Activated gamma-delta T cell treated with Interleukin-2 at 50 U/mL for 16 hours (primary cell): ENCODE measurements around the gene MCF2L.
"Not testable (repeated sequence)": the region's sequence is repeated elsewhere in the genome, so short reads cannot be mapped to it uniquely, and the experiment has no call there.

ENCODE experiments used
- DNase-seq: peaks from one replicate; pipeline ENCODE4 v3.0.0-alpha.2; 2020

The MCF2L gene

DNA sequence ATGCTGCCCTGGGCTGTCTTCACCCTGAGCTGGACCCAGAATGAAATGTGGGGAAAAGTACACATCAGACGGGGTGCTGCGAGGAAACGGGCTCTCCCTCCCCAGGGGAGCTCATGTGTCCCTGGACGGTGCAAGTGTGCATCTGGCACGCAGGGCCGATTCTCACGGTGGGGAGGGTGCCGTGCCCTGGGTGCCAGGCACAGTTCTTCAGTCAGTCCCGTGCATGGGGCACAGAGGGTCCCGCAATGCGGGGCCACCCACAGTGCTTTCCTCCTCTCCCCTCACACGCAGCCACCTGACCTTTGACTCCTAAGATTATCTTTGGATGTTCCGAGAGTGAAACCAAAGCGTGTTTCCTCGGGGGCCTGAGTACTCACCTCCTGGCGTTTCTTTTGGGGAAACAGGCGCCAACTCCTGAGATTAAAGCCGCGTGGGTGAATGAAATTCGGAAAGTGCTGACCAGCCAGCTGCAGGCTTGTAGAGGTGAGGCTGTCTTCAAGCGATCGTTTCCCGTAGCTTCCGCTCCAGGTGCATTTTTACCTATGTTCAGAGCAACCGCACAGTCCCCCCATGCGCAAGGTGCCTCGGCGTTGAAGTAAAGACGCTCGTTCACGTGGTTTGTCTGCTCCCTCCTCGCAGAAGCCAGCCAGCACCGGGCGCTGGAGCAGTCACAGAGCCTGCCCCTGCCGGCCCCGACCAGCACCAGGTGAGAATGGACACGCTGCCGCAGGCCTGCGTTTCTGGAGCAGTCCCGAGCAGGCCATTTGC lies 119.1 kb downstream of the MCF2L start:
- no peak for DNase-seq

DNA sequence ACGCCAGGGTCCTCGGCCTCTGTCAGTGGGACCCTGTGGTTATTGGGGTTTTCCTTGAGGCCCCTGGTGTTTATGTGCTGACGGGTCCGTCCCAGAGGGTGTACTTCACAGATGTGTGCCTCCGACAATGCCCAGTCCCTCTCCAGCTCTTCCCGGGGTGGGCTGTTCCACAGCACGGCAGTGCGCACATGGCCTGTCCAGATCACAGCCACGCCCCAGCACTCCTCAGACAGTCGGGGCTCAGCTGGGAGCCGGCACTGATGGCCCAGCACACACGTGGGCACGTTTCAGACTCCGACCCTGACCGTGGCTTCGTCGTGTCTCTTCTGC lies 119.6 kb downstream of the MCF2L start:
- no peak for DNase-seq

DNA sequence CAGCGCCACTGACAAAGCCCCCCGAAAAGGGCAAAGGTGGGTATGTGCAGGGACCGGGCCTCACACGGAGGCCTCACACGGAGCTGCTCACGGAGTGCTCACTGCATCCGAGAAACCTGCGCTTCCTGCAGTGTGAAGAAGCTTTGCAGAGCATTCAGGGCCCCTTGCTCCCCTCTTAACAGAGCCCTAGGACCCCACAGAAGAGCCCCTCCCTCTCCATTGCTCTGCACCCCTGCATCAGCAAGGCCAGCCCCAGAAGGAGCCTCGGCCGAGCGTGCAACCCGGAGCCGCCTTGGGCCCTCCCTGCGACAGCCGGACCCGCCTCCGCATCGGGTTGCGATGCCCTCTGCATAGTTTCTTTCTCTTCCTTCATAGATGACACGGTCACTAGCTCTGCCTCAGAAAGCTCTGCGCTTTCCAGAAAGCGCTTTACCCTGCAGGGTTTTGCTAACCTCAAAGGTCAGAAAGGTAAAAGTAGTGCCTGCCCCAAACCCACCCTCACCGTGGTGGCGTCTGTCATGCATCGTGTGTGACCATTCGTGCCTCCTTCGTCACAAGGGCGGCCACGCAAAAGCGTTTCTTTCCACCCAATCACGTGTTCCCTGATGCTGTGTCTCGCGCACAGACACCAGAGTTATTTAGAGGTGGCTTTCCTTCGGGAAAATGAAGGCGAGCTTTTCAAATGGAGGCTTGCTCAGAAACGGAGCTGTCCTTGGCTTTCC lies 120.8 kb downstream of the MCF2L start:
- DNase-seq: no peak

DNA sequence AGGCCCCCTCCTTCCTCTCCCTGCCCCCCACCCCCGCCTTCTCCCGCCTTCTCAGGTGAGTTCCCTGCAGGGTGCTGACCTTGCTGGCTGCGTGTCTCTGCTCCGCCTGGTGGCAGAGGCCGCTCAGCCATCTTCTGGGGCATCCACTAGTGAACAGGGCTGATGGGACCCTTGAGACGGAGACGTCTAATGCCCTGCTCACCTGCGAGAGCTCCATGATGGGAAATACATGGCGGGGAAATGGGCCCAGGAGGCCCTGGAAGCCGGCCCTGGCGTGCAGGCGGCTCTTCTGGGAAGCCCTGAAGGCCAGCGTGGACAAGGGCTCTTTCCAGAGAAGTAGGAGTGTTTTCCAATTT lies 121.4 kb downstream of the MCF2L start:
- DNase-seq: no peak

DNA sequence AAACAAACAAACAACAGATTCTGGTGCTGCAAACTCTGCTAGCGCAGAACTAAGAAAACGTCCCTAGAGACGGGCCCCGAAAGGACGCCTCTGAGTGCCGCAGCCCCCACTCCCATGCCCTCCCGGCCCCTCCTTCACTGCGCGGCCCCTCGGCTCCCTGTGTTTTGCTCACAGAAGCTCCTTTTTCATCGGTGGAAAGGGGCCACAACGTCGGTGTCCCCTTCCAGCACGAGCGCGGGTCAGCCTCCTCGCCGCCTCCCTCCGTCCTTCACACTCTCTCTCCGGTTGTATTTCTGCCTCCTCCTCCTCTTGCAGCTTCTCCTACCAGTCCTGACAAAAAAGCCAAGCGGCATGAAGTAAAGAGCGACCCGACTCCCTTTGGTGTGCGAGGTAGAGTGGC lies 121.8 kb downstream of the MCF2L start:
- no peak for DNase-seq

DNA sequence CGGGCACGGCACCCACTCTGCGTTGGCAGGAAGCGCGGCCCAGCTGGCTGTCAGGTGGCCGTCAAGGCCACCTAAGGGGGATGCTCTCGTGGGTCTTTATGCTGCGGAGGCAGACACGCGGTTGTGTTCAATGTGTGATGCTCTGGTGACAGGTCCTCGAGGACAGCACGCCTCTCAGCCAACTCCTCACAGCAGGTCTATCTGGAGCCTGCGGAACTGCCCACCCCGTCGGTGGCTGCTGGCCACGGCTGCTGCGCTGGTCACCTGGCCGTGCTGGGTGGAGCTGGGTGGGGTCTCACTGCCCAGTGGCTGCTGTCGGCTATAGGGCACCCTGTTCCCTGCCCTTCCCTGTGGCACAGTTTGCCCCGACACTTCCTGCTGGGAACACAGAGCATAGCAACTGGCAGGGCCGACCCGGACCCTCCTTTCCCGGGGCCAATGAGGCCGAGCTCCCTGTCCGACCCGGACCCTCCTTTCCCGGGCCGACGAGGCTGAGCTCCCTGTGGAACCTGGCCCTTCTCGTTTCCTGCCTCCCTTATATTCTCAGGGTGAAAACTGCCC lies 122.3 kb downstream of the MCF2L start:
- no peak for DNase-seq

DNA sequence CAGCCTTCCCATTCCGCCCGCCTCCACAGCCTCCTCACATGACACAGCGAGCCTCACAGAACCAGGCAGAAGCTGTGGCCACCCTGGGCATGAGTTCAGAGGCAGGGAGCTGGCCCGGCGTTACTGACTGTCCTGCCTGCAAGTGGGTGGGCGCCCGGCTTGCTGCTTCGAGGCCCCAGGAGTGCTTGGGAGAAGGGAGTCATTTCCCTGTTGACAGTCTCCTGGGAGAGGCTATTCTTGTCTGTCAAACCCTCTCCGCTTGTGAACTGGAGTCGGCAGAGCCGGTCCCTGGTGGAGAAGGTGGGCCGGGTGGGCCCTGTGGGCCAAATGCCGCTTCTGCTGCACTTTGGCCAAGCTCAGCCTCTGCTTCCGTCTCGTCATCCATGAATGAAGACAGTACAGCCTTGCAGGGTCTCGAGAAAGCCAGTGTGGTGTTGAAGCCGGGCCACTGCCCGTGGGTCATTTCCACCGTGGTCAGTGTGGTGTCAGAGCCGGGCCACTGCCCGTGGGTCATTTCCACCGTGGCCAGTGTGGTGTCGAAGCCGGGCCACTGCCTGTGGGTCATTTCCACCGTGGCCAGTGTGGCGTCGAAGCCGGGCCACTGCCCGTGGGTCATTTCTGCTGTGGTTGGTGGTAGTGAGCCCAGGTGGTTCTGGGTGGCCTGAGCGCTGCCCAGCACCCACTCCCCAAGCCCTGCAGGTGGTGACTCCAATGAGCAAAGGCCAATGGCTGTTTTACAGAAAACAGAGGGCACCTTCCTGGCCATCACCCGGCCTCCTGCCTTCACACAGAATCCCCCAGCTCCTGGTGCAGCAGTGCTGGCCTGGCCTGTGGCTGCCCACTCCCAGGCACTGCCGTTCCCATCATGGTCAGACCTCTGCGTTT lies 123.1 kb downstream of the MCF2L start:
- no peak for DNase-seq

DNA sequence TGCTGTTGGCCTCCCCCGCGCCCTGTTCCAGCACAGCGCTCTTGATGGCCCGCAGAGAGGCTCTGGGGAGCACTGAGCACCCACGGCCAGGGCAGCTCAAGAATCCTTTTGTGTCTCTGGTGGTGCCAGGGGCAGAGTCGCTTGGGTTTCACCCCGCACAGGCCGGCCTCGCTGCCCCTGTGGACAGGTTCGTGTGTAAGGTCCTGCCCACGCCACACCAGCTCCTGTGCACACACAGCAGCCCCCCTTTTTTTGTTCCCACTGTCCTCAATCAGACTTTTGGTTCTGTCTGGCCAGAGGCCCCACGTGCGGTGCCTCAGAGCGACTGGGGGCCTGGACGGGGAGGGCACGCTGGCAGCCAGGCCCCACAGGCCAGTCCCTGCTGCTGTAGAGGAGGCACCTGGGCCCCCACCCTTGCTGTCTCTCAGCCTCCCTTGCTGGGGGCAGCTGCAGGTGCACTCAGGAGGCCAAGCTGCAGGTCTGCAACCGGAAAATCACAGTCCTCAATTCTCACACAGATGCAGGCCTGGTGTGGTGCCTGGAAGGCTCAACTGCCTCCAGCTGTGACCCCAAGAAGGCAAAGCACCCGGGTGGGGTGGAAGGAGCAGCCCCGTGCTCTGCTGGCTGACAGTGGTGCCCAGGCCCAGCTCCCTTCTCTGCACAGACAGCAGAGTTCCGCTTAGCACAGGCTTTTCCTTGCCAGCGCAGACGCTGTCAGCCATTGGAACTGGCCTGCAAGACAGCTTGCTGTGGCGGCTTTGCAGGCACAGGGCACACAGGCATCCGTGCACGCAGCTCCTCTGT lies 124.0 kb downstream of the MCF2L start:
- no peak for DNase-seq

DNA sequence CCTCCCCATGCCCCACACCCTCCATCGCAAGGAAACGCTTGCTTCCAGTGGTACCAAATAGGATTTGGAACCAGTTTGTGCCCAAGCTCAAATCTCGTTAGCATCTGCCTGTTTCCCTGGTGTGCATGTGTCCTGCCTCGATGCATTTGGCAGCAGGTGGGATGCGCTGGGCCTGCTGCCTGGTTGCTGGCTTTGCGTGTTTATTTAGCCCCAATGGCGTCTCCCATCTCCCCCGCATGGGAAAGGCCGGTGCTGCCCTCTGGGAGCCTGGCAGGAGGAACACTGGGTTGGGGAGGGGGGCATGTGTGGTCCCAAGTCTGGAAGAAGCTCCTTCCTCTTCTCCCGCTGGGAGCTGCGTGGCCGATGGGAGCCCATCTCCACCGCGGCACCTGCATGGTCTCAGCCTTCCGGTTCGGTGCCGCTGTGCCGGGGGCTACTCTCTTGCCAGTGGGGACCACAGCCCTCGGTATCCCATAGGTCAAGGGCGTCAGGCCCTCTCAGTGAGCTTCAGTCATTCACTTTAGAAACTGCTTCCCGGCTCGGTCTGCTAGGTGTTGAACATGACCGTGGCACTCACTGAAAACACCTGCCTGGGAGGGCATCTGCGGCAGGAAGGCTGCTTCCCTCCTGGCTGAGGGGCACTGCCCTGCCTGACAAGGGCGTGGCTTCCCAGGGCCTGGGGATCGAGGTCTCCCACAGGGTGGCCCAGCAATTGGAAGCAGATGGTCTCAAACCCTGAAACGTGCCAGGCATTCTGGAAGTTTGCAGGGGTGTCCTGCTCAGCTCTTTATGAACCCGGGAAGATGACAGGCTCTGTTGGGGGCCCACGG lies 124.8 kb downstream of the MCF2L start:
- no peak for DNase-seq

DNA sequence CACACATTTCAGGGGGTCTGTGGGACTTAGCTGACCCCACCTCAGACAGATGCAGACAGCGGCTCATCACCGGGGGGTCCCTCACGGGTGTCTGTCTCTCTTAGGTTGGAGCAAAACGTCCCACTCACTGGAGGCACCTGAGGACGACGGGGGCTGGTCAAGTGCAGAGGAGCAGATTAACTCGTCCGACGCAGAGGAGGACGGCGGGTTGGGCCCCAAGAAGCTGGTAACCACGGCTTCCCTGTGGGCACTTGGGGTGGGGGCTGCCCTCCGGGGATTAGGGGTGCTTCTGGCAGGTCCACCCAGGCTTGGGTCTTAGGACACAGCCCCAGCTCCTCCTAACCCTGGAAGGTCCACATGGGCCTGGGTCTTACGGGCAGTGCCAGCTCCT lies 125.4 kb downstream of the MCF2L start:
- no peak for DNase-seq

DNA sequence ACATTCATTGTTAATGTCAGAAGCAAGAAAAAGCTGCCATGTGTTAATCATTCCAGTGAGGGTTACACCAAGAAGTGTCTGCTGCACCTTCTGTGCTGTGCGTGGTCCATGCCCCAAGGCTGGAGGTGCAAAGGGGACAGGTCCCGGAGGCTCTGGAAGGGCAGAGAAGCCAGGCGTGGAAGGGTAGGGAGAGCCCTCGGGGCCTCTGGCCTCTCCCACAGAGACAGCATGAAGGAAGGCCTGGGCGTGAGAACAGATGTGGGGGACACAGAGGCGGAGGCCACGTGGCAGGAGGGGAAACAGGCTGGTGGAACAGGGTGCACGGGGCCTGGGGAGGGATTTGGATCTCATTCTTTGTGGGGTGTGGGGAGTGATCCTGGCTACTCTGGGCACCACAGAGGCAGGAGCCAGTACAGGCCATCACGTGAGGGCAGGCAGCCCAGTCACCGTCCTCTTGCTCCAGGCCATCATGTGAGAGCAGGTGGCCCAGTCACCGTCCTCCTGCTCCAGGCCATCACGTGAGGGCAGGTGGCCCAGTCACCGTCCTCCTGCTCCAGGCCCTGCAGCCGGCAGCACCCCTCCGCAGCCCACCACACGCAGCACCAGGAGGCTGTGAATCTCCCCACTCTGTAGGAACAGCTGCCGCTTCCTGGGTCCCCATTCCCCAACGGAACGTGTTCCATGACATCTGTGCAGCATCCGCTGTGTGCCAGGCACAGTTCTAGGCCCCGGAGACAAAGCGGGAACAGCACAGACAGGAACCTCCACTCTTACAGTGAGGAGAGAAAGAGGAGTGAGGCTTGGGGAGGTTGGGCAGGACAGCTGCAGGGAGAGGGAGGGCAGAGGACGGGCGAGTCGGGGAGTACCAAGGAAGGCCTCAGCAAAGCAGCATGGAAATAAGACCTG lies 126.4 kb downstream of the MCF2L start:
- DNase-seq: no peak

DNA sequence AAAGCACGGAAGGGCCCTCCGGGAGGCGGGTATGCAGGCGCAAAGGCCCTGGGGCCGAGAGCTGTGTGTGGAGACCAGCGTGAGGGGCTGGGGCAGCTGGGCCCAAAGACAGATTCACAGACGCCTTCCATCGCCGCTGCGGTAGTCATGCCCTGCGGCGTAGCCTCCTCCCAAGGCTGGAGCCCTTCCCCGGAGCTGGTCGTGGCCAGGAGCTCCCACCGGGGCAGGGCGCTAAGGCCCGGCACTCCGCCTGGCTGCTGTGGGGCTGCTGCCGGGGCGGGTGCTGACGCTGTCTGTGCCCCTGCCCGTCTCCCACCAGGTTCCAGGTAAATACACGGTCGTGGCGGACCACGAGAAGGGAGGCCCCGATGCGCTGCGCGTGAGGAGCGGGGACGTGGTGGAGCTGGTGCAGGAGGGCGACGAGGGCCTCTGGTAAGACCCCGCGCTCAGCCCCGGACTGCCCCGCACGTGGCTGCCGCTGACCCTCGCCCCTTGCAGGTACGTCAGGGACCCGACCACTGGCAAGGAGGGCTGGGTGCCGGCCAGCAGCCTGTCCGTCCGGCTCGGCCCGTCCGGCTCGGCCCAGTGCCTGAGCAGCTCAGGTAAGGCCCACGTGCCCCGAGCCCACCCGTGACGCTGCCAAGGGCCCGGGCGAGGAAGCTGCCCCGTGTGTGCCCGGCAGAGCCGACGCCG lies 127.2 kb downstream of the MCF2L start:
- no peak for DNase-seq

DNA sequence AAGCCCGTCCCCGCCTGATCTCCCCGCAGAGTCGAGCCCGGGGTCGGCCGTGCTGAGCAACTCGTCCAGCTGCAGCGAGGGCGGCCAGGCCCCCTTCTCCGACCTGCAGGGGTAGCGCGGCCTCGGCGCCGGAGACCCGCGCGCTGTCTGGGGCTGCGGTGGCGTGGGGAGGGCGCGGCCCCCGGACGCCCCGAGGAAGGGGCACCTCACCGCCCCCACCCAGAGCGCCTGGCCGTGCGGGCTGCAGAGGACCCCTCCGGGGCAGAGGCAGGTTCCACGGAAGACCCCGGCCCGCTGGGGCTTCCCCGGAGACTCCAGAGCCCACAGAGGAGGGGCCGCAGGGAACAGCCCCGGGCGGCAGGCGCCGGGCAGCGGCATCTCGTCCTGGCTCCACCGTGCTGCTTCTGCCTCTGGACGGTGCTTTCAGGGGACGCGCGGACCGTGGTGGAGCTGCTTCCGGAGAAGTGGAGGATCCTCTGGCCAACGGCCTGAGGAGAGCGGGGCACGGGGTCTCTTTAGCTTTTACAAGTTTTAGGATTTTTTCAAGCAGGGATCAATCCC lies 127.8 kb downstream of the MCF2L start:
- no peak for DNase-seq

DNA sequence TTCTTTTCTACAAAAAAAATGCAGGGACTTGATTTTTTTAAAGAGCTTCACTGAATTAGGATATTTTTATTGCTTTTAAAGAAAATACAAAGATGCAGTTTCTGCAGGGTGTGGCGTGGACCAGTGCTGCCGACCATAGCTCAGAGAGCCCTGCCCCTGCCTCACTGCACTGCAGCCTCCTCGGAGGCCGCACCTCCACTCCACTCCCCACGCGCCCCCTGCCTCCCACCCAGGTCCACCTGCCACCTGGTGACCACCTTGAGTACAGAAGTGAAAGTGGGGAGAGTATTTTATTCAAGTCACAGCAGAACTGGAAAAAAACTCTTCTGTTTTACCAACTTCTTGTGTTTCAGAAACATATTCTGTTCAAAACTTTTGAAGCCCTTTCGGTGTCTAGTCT lies 128.6 kb downstream of the MCF2L start:
- DNase-seq: no peak

DNA sequence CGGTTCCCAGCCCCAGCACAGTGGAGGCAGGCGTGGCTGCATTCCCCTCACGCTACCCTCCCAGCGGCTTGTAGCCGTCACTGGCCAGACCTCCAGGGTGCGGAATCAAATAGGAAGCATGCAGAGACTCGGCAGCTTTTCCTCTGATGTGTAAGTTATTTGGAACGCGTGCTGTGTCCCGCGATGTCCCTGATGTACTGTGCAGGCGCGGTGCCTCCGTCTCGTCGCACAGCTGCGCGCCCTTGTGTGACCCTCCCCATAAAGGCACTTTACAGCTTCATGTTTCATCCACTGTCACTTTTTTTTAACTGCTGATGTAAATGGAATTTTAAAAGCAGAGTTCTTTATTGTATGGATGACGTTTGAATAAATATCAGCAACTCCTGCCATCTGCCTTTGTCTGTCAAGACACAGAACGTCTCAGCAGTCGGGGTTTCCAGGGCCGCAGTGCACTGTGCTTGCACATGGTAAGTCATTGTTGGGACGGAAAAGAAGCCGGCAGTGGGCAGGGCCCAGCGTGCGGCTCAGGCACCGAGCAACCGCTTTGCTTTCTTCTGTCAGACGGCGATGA lies 129.2 kb downstream of the MCF2L start:
- DNase-seq: no peak

DNA sequence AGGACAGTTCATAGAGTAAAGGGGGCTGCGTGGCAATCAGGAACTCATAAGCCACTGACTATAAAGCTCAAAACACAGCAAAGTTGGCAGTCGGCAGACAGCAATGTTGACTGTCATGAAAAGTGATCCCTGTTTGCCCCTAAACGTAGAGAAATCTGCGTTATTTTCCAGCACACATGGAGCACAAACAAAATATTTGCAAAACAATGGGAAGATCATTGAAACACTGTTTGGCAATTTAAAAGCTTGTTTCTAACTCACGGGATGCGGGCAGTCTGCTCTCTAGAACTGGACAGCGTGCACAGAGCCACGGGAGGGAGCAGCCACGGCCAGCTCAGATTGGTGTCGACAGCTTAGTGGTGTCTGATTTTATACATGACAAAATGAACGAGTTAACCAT lies 130.1 kb downstream of the MCF2L start:
- DNase-seq: no peak

DNA sequence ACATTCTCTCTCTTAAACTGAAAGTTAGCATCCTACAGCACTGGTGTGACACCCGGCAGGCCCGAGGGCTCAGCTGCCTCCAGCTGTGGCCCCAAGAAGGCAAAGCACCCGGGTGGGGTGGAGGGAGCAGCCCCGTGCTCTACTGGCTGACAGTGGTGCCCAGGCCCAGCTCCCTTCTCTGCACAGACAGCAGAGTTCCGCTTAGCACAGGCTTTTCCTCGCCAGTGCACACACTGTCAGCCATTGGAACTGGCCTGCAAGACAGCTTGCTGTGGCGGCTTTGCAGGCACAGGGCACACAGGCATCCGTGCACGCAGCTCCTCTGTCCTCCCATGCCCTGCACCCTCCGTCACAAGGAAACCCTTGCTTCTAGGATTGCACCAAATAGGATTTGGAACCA lies 133.3 kb downstream of the MCF2L start:
- DNase-seq: not testable (repeated sequence)

DNA sequence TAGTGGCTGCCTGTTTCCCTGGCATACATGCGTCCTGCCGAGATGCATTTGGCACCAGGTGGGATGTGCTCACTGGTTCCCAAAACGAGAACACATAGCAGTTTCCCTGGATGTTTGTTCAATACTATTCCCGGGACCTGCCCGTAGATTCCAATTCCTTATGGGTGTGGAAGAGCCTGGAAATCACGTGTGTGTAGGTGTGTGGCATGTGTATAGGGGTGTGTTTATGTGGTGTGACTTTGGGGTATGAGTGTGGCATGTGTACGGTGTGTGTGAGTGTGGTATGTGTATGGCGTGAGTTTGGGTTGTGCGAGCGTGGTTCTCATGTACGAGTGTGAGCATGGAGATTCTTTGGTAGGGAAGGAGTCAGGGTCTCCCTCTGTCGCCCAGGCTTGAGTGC lies 133.7 kb downstream of the MCF2L start:
- no peak for DNase-seq

DNA sequence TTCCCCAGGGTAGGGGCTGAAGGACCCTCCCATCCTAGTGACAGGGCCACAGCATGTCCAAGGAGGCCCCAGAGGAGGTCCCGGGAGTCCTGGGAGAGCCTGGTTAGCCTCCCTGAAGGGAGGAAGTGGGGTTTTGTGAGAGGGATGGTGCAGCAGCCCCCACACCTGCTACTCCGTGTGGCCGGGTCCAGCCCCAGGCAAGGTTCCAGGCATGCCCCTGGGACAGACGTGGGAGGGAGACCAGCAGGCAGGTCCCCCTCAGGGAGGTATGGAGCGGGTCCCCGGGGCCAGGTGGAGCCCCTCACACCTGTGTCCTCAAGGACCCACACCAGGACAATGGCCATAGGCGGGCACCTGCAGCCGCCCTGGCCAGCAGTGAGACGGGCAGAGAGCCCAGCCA lies 134.6 kb downstream of the MCF2L start:
- no peak for DNase-seq
